Measurements from ENCODE around the gene SEC14L2. TPM values are rescaled to one million over a fixed set of nuclear protein-coding genes. Genes with fewer than 3 reads are reported as not detected.

The SEC14L2 gene
- total RNA-seq, 4 donors from 2014 or later = 3.6 to 18.8 (median 13.3) TPM

DNA sequence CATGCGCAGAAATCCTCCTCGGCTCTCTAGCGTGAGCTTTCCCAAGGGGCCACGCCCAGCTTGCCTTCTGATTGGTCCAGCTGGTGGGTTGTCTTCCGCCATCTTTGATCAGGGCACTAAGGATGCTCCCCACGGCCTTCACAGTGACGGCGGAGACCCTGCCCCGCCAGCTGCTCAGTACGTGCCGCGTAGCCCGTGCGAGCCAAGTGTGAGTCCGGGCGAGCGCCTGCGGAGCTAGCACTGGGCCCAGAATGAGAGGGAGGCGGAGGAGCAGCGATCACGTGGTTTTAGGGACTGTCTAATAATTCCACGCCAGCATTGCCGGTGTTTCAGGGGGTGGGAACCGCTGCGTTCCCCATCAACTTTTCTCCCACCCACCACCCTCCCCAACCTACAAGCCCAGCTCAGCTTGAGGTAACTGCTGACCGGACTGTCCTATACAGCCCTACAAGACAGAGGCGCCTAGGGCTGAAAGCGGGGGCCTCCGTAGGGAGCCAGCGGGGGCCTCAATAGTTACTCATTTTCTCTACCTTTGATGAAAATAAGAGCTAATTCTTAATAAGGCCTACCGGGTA, 27.2 kb downstream of the SEC14L2 start:
- peak overlapping the region; percentile 36 for H3K4me3 ChIP-seq (ENCODE audit: low read depth, poor library complexity, severe bottlenecking)
- peak; percentile 99 to 100 for DNase-seq (ENCODE audit: low spot score in 2 of 2)
- intact Hi-C loops (cut with DNase I; ENCODE audit: low total_unique reads) = loop anchor here (10.0 kb wide), 1 partner anchor 891 kb away; no protein-coding TSS in a partner anchor
- WGBS, 2 donors = 1 to 2% methylated on average over 26 to 30 of the region's 31 CpGs
- TF ChIP-seq CTCF (IDR thresholded peaks at IDR 0.05) = no peak
- no peak for TF ChIP-seq POLR2A (IDR thresholded peaks at IDR 0.05)

DNA sequence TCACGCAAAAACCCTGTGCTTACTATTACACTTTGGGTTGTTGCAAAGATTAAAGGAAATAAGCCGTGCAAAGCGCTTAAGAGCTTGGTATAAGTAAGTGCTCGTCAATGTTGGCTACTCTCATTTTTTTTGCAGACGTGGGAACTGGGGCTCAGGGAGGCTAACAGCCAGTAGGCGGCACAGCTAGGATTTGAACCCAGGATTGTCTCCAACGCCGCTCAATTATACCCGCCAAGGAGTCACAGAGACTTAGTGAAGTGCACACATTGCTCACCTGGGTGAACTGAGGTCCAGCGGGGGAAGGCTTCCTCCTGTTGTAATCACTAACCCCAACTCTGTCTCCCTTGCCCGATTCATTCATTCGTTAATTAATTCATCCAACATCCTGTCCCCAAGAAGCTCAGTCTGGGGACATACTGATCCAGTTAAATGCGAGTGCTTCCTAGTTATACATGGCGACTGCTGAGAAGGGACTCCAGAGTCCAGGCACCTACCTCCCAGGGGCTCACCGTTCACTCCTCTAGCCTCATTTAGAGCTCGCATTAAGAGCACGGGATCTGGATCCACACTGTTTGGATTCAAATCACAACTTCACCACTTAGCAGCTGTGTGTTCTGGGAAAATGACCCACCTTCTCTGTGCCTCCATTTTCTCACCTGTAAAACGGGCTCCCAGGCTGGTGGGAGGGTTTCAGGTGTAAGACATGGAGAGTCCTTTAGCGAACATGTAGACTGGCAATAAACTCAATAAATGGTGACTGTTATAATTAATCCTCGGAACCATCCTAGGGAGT, 27.9 kb downstream of the SEC14L2 start:
- TF ChIP-seq CTCF (IDR thresholded peaks at IDR 0.05) (no peak), POLR2A (IDR thresholded peaks at IDR 0.05) (no peak)
- DNase-seq (ENCODE audit: low spot score in 2 of 2) = no peak
- 33 to 43% methylated on average over 20 of the region's 20 CpGs for WGBS, 2 donors
- no peak overlapping the region for H3K4me3 ChIP-seq (ENCODE audit: low read depth, poor library complexity, severe bottlenecking)
- intact Hi-C loops (cut with DNase I; ENCODE audit: low total_unique reads) = loop anchor here (10.0 kb wide), 1 partner anchor 890 kb away; no protein-coding TSS in a partner anchor

DNA sequence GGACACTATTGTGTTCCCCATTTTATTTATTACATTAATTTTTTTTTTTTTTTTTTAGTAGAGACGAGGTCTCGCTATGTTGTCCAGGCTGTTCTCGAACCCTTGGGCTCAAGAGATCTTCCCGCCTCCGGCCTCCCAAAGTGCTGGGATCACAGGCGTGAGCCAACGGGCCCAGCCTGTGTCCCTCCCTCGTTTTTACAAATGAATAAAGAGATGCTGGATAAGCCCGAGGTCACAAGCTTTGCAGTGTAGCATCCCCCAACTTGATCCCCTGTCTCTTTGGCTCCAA, 28.5 kb downstream of the SEC14L2 start:
- TF ChIP-seq POLR2A (IDR thresholded peaks at IDR 0.05) = no peak
- no peak for DNase-seq (ENCODE audit: low spot score in 2 of 2)
- H3K4me3 ChIP-seq (ENCODE audit: low read depth, poor library complexity, severe bottlenecking) = no peak overlapping the region
- WGBS, 2 donors = 3 to 4% methylated on average over 9 of the region's 9 CpGs
- intact Hi-C loops (cut with DNase I; ENCODE audit: low total_unique reads) = loop anchor here (10.0 kb wide), 1 partner anchor 890 kb away; no protein-coding TSS in a partner anchor

GRCh38 chr22:30425616-30426387, 29.0 kb downstream of the SEC14L2 start, which contains the start of gene MTFP1:
TSS of gene MTFP1 (plus strand) at chr22:30425768. CDS start at chr22:30425880, 112 bp downstream.
- 1% methylated on average over 49 to 54 of the region's 61 CpGs for WGBS, 2 donors
- DNase-seq (ENCODE audit: low spot score in 2 of 2) = peak; percentile 39 to 93
- H3K4me3 ChIP-seq (ENCODE audit: low read depth, poor library complexity, severe bottlenecking) = peak within 1 kb of the TSS; percentile 41
- intact Hi-C loops (cut with DNase I; ENCODE audit: low total_unique reads) = loop anchor here (10.0 kb wide), 1 partner anchor 889 kb away; no protein-coding TSS in a partner anchor
- TF ChIP-seq CTCF (IDR thresholded peaks at IDR 0.05) (no peak), POLR2A (IDR thresholded peaks at IDR 0.05) (no peak)

- DNase-seq (ENCODE audit: low spot score in 2 of 2) = peak; percentile 85 to 95
- intact Hi-C loops (cut with DNase I; ENCODE audit: low total_unique reads) = loop anchor here (10.0 kb wide), 1 partner anchor 888 kb away; no protein-coding TSS in a partner anchor
- TF ChIP-seq CTCF (IDR thresholded peaks at IDR 0.05) (no peak), POLR2A (IDR thresholded peaks at IDR 0.05) (no peak)
- H3K4me3 ChIP-seq (ENCODE audit: low read depth, poor library complexity, severe bottlenecking) = no peak overlapping the region
- 46 to 49% methylated on average over 27 to 29 of the region's 29 CpGs for WGBS, 2 donors
Observed at GRCh38 chr22:30426388-30427353, 29.9 kb downstream of the SEC14L2 start.

All from lower leg skin (tissue), 4 donors.